Upper lobe of left lung (tissue), 4 donors: ENCODE results near the gene GRK5.

ENCODE experiments used
- CTCF ChIP-seq, 6 experiments: fragments of 450-650 bp in 4 of 6; fragments of 200-600 bp in 2 of 6; sonication (generic) in 2 of 6; IDR thresholded peaks; one replicate each; pipeline ENCODE4 v1.5.1; 2016 to 2019; ENCODE audit warnings: antibody characterized with exemption in 6 of 6
- POLR2AphosphoS5 ChIP-seq, 2 donors: sonication (generic); formaldehyde crosslinking; IDR thresholded peaks; one replicate each; pipeline ENCODE4 v1.5.1; 2017; ENCODE audit warnings: antibody characterized with exemption in 2 of 2

- no peak for TF ChIP-seq POLR2AphosphoS5 (IDR thresholded peaks at IDR 0.05)
- no peak for TF ChIP-seq CTCF (IDR thresholded peaks at IDR 0.05)
Observed at GRCh38 chr10:119314486-119314885, 107.1 kb downstream of the GRK5 start.
